Kidney (tissue), 14 donors: Measurements from ENCODE around the gene PARP12. TPM values are rescaled to one million over a fixed set of nuclear protein-coding genes. Genes with fewer than 3 reads are reported as not detected.

Experiments
- DNase-seq, 5 donors: peaks; one replicate each; pipeline ENCODE4 v3.0.0-alpha.2; 2013 to 2020
- FAIRE-seq: peaks from 2 replicates; lab custom pipeline; 2012; peaks lifted over from hg19 to GRCh38; lab: Jason Lieb, UNC
- H3K27ac ChIP-seq, 2 donors: one replicate each; pipeline ENCODE4 v1.7.0; 2013; ENCODE audit warnings: low read depth in 2 of 2, low read length in 2 of 2, inconsistent platforms in 1 of 2
- H3K27me3 ChIP-seq: one replicate; pipeline ENCODE4 v1.7.1; 2013; ENCODE audit warnings: low read length, inconsistent platforms; ENCODE audit not compliant: control insufficient read depth, insufficient read depth
- H3K36me3 ChIP-seq, 3 donors: one replicate each; pipeline versions ENCODE4 v1.7.0 to v1.7.1; 2013; ENCODE audit warnings: low read length in 3 of 3, control low read depth in 1 of 3, inconsistent platforms in 1 of 3; ENCODE audit not compliant: insufficient read depth in 3 of 3, control insufficient read depth in 2 of 3
- H3K4me1 ChIP-seq, 3 donors: one replicate each; pipeline versions ENCODE4 v1.7.0 to v1.7.1; 2013; ENCODE audit warnings: low read length in 3 of 3, inconsistent platforms in 1 of 3, low read depth in 1 of 3; ENCODE audit not compliant: control insufficient read depth in 2 of 3, insufficient read depth in 2 of 3
- H3K4me3 ChIP-seq, 3 donors: one replicate each; pipeline versions ENCODE4 v1.7.0 to v1.8.1; 2013; ENCODE audit warnings: low read length in 3 of 3, control low read depth in 1 of 3, inconsistent platforms in 1 of 3
- H3K9ac ChIP-seq, 3 donors: one replicate each; pipeline versions ENCODE4 v1.7.0 to v1.7.1; 2013; ENCODE audit warnings: low read length in 3 of 3, control low read depth in 1 of 3, inconsistent platforms in 1 of 3
- H3K9me3 ChIP-seq, 3 donors: one replicate each; pipeline versions ENCODE4 v1.7.0 to v1.7.1; 2013; ENCODE audit warnings: low read length in 3 of 3, control low read depth in 1 of 3, inconsistent platforms in 1 of 3; ENCODE audit not compliant: control insufficient read depth in 2 of 3, insufficient read depth in 1 of 3
- CTCF ChIP-seq: IDR thresholded peaks from 3 replicates; pipeline ENCODE4 v1.5.1; 2012; ENCODE audit warnings: mild to moderate bottlenecking, moderate library complexity, borderline replicate concordance; ENCODE audit not compliant: insufficient read depth; ENCODE audit errors: extremely low read depth
- intact Hi-C: fragments of 100-400 bp; cut with DNase I; formaldehyde crosslinking; loops from one replicate; pipeline ENCODE4 v1.11.1; 2022
- polyA plus RNA-seq: library from polyadenylated mRNA; stranded (reverse); fragments of 350-450 nt; fragmentation: Illumina TruSeq; extraction: RNeasy Lipid Tissue Mini Kit (QIAGEN cat#74804); gene quantifications from one replicate; pipeline ENCODE4 v1.2.3, GENCODE V29; 2014; ENCODE audit warnings: low read depth, low replicate concordance; ENCODE audit not compliant: insufficient read depth
- total RNA-seq: library from RNA; stranded (reverse); fragmentation: NEBNext Ultra II Directional; extraction: Animal tissue kit (Norgen Biotek cat#: 25700); gene quantifications from one replicate; pipeline ENCODE4 v1.2.1, GENCODE V29; 2021
- donor health status: control.
- donor health status: control.
- donor health status: control.
- donor health status: control.
- donor health status: control.
- donor health status: DM: yes; HTN: yes; CAD: no.
- donor health status: Normal renal cell carcinoma (clear cell type).

PARP12 gene
- total and polyA plus RNA-seq, 2 donors from 2014 or later, result 15.2 to 40.2 TPM

- FAIRE-seq, result no peak
- no peak for TF ChIP-seq CTCF
- H3K4me1 ChIP-seq, result peaks cover 0 to 3% (median 2%) of the 10 kb centered on the region in 3 donors
These were observed 77.9 kb downstream of the PARP12 start for GRCh38 chr7:139984642-139985539.

GRCh38 chr7:139982927-139983920, 79.5 kb downstream of the PARP12 start:
- no peak overlapping the region for H3K9ac ChIP-seq
- H3K9me3 ChIP-seq, result no peaks in the 10 kb centered on the region
- H3K27me3 ChIP-seq, result no peaks in the 10 kb centered on the region
- H3K4me3 ChIP-seq, result no peak overlapping the region
- no peak for FAIRE-seq
- no peaks in the 10 kb centered on the region for H3K36me3 ChIP-seq
- H3K4me1 ChIP-seq, result peaks cover 0 to 3% (median 2%) of the 10 kb centered on the region in 3 donors
- H3K27ac ChIP-seq, result no peak overlapping the region
- DNase-seq, result no peak
- no peak for TF ChIP-seq CTCF
- intact Hi-C loops, result no loop called here

More at GRCh38 chr7:139984642-139985539, 77.9 kb downstream of the PARP12 start:
- no peak for DNase-seq
- Histone ChIP-seq H3K27me3 (no peaks in the 10 kb centered on the region), H3K4me3 (no peak overlapping the region), H3K36me3 (no peaks in the 10 kb centered on the region), H3K9ac (no peak overlapping the region), H3K27ac (no peak overlapping the region), H3K9me3 (no peaks in the 10 kb centered on the region)
- intact Hi-C loops, result no loop called here

- Histone ChIP-seq H3K9ac (no peak overlapping the region), H3K27me3 (no peaks in the 10 kb centered on the region), H3K4me3 (no peak overlapping the region), H3K4me1 (peaks cover 0 to 3% (median 2%) of the 10 kb centered on the region in 3 donors), H3K36me3 (no peaks in the 10 kb centered on the region), H3K9me3 (no peaks in the 10 kb centered on the region), H3K27ac (no peak overlapping the region)
- FAIRE-seq (no peak), DNase-seq (no peak)
- TF ChIP-seq CTCF, result no peak
- intact Hi-C loops, result no loop called here
These were observed 81.2 kb downstream of the PARP12 start for GRCh38 chr7:139981511-139981895.
